D721Med (cell line): ENCODE results near the gene C1GALT1.
A peak's percentile ranks its signal among the peaks of the same experiment; 100 is the strongest.
"Not testable (repeated sequence)": the region's sequence is repeated elsewhere in the genome, so short reads cannot be mapped to it uniquely, and the experiment has no call there.

Experiments
- DNase-seq: peaks from one replicate; pipeline ENCODE4 v3.0.0; 2011; ENCODE audit warnings: low spot score; ENCODE audit not compliant: insufficient read length
- FAIRE-seq: peaks from 2 replicates; lab custom pipeline; 2011; peaks lifted over from hg19 to GRCh38; lab: Jason Lieb, UNC
- CTCF ChIP-seq: IDR thresholded peaks from 2 replicates; pipeline ENCODE4 v1.5.1; 2012; ENCODE audit warnings: mild to moderate bottlenecking, control low read depth; ENCODE audit not compliant: insufficient read depth; ENCODE audit errors: missing control alignments

C1GALT1 gene

GRCh38 chr7:7182156-7183060, at the start of gene C1GALT1:
Gene C1GALT1, plus strand, starts transcription at chr7:7182544. Its CDS starts 51,776 bp downstream, at chr7:7234320.
- TF ChIP-seq CTCF = peak; percentile 34
- no peak for FAIRE-seq
- DNase-seq = peak; percentile 58

- FAIRE-seq (no peak), DNase-seq (no peak)
- no peak for TF ChIP-seq CTCF
Observed at GRCh38 chr7:7134046-7134445, 48.3 kb upstream of the C1GALT1 start.

- FAIRE-seq (no peak), DNase-seq (no peak)
- no peak for TF ChIP-seq CTCF
Observed at GRCh38 chr7:7135074-7135473, 47.3 kb upstream of the C1GALT1 start.

- not testable (repeated sequence) for FAIRE-seq, DNase-seq
Observed at GRCh38 chr7:7135924-7136323, 46.4 kb upstream of the C1GALT1 start.

GRCh38 chr7:7136466-7137381, 45.6 kb upstream of the C1GALT1 start:
- DNase-seq (no peak), FAIRE-seq (no peak)
- no peak for TF ChIP-seq CTCF

GRCh38 chr7:7138897-7139296, 43.4 kb upstream of the C1GALT1 start:
- no peak for TF ChIP-seq CTCF
- DNase-seq (no peak), FAIRE-seq (no peak)

GRCh38 chr7:7143404-7143803, 38.9 kb upstream of the C1GALT1 start:
- not testable (repeated sequence) for FAIRE-seq, DNase-seq

GRCh38 chr7:7145151-7145550, 37.2 kb upstream of the C1GALT1 start:
- not testable (repeated sequence) for FAIRE-seq, DNase-seq
